KBM-7 (cell line): Measurements from ENCODE around the gene KCNT1.

Experiments
- DNase-seq: peaks from one replicate; pipeline ENCODE4 v3.0.0-alpha.2; 2015
- in situ Hi-C: fragments of 300-500 bp; cut with MboI; formaldehyde crosslinking; loops from 2 replicates; pipeline ENCODE4 v1.14.3; 2020; ENCODE audit warnings: low sequenced_read_pairs, low pct_unique_long_range_greater_than_20kb, mixed read lengths

KCNT1 gene

DNA sequence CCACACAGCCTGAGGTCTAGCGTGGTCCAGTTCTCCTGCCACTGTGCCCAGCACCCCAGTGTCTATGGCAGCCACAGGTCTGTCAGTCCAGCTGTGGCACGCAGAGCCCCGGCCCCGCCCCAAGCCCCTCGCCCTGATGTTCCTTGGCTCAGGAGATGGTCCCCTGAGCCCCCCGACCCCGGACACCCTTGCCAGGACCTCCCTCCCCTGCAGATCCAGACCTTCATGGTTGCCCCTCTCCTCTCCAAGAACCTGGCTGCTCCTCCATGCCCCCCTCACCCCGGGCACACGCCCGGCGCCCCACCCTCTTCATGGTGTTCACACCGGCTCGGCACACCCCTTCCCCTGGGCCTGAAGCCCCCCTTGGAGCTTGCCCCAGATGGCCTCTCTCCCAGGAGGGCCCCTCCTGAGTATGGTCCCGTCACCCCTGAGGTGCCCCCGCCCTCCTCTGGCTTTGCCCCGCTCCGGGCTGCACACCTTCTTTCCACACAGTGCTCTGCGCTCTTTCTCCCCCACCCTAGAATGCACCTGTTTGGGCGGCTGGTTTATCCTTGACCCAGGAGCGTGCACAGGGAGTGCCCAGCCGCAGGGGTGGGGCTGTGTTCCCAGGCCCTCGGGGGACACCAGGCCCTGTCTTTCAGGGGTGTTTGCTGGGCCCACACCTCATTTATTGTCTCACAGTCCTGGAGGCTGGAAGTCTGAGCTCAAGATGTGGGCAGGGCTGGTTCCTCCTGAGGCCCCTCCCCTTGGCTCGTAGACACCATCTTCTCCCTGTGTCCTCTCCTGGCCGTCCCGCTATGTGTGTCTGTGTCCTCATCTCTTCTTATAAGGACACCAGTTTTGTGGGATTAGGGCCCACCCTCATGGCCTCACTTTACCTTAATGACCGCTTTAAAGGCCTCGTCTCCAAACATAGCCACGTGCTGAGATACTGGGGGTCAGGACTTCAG, 37.6 kb downstream of the KCNT1 start:
- no peak for DNase-seq
- in situ Hi-C loops = no loop called here

DNA sequence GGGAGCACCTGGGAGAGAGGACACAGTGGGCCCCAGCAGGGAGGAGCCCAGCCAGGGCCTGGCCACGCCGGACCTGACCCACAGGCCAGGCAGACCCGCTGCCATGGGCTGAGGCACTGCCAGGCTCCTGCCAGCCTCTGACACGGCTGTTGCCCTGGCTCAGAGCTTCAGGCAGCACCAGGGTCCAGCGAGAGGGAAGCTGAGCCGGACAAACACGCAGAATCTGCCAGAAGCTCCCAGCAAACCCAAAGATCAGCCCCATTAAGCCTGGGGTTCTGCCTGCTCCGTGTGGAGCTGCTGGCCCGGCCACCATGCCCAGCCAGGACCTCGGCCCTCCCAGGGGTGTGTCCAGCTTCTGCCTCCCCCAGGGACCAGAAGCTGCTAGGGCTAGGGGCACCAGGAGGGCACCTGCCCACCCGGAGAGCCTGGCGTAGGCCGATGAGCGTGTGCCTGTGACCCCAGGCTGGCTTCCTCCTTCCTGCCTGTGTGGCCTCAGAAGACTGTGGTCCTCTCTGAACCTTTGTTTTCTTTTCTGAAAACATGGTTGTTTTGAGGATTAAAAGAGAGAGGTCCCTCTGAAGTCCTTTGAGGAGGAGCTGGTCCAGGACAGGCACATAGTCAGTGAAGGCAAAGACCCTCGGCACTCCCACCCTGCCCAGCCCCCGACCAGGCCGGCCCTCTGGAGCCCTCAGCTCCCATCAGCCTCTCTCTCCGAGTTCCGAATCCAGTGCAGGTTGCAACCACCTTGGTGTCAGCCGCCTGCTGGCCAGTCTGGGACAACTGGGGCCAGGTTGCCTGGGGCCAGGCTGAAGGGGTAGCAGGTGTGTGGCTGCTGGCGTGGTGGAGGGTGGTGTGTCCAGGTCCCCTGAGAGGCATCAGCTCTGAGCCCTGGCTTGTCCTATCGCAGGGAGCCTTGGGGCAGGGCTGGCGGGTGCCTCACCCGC, 39.6 kb downstream of the KCNT1 start:
- no peak for DNase-seq
- in situ Hi-C loops = no loop called here

GRCh38 chr9:135743021-135743420, 41.0 kb downstream of the KCNT1 start:
- DNase-seq = no peak
- in situ Hi-C loops = no loop called here

DNA sequence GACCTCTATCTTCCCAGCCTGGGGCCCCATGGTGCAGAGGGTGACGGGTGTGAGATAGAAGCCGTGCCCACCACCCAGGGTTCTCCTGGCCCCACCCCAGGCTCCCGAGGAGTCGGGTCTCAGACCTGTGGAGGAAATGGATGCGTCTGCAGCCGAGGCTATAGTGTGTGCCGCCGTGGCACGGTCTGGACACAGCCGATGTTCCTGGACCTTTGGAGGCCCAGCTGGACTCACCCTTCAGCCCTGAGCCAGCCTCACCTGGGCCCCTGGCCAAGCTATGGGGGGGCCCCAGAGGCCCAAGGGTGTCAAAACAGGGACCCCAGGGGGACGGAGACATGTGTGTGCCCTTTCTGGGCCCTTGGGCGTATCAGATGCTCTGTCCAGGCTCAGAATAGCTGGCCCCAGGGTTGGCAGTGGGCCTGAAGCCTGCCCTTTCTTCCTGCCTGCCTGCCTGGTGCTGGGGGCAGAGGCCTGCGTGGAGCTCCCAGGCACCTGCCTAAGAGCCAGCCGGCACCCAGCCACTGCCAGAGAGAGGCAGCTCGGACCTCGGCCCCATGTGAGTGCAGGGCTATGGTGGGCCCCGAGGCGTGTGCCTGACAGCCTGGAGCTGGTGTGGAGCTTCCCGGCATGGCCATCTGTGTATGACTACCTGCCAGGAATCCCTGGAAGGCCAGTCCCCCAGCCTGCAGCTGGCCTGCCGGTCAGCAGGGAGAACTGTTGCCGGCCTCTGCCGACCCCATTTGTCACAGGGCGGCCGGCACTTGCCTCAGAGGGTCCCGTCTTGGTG, 41.8 kb downstream of the KCNT1 start:
- no peak for DNase-seq
- in situ Hi-C loops = no loop called here

DNA sequence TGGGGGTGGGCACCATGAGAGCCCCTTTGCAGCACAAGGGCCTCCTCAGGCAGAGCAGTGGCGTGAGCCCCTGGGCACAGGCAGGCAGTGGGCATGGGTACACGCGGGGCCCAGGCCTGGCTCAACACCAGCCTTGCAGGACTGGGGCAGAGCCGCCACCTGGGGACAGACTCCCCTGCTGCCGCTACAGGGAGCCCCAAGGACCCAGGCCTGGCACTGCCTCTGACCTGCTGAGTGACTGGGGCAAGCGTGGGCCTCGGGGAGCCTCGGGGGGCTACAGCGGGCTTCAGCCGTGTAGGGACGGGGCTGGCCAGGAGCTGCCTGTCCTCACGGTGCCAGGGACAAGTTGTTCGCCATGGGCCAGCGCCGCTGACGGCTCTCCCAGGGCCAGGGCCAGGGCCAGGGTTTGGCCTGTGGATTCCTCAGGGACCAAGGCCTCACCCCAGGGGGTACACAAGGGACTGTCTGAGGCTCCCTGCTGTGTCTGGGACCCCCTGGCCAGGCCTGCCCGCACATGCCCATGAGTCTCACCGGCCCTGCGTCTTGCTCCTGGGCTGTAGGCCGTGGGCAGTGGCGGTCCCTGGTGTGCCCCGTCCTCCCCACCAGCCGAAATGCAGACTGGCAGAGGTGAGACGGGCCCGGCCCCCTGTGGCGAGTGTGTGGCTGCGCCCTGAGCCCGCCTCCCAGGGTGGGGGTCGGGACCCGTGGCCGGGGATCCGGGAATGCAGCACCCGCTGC, 42.5 kb downstream of the KCNT1 start:
- no peak for DNase-seq
- in situ Hi-C loops = no loop called here

DNA sequence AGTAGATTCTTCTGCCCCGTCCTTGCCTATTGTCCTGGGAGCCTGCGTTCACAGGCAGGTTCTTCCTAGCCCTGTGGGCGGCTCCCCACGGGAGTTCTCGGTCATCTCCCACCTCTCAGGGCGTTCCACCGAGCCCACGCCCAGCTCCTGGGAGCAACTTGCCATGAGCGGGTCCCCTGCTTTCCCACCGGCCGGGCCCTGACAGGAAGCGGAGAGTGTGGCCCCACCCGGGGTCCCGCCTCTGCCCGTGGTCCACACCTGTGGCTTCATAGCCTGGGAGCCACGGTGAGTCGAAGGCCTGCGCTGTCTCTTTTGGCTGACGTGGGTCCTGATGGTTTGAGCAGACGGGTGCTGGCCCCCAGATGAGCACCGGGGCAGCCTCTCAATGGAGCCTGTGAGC, 43.2 kb downstream of the KCNT1 start:
- no peak for DNase-seq
- in situ Hi-C loops = no loop called here

DNA sequence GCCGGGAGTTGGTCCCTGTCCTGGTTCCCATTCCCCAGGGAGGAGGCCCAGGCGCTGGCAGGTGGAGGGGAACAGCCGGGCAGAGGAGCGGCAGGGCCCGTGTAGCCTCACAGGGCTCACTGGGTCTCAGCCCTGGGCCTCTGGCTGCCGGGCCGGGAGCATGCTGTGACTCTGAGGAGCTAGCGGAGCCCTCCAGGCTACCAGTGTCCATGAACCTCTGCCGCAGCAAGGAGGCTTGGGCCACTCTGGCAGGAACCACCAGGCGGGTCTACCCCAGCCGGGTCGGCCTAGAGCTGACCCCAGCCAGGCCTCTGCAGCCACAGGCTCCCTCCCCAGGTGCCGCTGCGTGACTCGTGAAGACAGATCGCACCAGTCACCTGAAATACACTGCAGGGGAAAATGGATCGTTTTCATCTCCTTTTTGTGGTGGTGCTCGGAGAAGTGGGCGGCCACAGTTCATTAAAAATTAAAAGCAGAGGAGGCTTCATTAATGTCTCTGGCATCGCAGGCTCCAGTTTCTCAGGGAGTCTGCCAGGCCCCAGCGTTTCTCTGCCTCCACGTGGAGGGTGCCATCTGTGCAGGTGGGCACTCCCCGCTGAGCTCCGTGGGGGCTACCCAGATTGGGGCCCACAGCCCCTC, 43.8 kb downstream of the KCNT1 start:
- in situ Hi-C loops = no loop called here
- no peak for DNase-seq

GRCh38 chr9:135746565-135746964, 44.6 kb downstream of the KCNT1 start:
- in situ Hi-C loops = no loop called here
- DNase-seq = no peak

DNA sequence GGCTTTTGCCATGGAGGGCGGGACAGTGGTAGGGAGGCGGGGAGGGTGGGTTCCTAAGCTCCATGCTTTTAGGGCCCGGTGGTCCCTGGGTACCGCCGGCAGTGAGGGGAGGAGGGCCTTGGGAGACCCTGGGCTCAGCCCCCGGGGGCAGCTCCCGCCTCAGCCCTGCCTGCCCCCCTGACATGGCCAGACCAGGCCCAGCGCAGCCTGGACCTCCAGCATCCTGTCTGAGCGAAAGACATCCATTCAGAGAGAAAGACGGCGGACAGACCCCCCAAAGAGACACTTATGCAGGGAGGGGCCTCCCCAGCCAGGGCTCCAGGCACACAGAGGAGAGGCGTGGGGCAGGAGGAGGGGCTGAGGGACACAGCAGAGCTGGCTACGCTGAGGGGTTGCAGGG, 45.3 kb downstream of the KCNT1 start:
- in situ Hi-C loops = no loop called here
- no peak for DNase-seq

GRCh38 chr9:135748676-135749075, 46.7 kb downstream of the KCNT1 start:
- in situ Hi-C loops = no loop called here

GRCh38 chr9:135749171-135750045, 47.4 kb downstream of the KCNT1 start:
- in situ Hi-C loops = no loop called here
- DNase-seq = no peak

More at GRCh38 chr9:135748676-135749075, 46.7 kb downstream of the KCNT1 start:
- no peak for DNase-seq

GRCh38 chr9:135750786-135751185, 48.8 kb downstream of the KCNT1 start:
- no peak for DNase-seq
- in situ Hi-C loops = no loop called here

GRCh38 chr9:135751501-135751900, 49.5 kb downstream of the KCNT1 start:
- no peak for DNase-seq
- in situ Hi-C loops = no loop called here

GRCh38 chr9:135752281-135753204, 50.6 kb downstream of the KCNT1 start:
- in situ Hi-C loops = no loop called here
- DNase-seq = no peak

DNA sequence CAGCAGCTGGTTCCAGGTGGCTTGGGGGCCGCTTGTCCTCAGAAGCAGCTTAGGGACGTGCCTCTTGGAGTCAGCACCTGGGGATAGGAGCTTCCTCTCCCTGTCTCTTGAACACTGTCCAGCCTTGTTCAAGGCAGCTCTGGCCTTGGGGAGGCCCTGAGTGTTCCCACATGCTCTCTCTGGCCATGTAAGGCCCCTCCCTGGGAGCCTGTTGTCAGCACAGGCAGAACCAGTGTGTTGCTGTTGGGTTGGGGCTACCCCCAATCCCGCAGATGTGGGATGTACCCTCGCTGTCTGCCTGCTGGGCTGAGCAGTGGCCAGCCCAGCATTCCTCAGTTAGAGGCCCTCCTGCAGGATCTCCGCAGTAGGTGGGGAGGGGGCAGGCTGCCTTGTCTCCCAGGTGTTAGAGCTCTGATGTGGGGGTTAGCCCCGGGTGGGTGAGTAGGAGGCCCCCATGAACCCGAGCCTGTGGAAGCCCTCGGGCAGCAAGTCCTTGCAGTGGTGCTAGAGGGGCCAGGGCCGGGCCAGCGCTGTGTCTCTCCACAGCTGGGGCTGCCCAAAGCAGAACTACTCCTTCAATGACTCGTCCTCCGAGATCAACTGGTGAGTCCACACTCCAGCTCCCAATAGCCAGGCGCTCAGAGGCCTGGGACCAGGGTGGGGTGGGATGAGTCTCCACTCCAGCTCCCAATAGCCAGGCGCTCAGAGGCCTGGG, 51.6 kb downstream of the KCNT1 start:
- in situ Hi-C loops = no loop called here
- DNase-seq = no peak

DNA sequence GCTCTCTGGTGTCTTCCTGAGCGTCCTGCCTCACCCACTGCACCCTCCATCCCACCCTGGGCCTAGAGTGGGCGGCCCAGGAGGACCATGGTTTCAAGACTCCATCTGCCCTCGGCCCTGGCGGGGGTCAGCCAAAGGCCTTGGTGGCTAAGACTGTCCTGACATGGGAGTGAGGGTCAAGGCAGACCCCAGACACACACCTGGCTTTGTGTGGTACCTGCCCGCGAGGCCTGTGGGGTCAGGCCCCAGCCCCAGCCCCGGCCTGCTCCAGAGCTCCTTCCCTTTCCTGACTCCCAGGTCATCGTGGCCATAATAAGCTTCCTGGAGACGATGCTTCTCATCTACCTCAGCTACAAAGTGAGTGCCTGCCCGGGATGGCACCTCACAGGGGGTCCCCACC, 54.6 kb downstream of the KCNT1 start:
- no peak for DNase-seq
- in situ Hi-C loops = no loop called here
